Adrenal gland (tissue), 12 donors: ENCODE data around the gene TUBA1B. TPM values are rescaled to one million over a fixed set of nuclear protein-coding genes. Genes with fewer than 3 reads are reported as not detected.

Experiments used
- DNase-seq, 7 donors: peaks; one replicate each; pipeline ENCODE4 v3.0.0-alpha.2; 2019 to 2020
- H3K27ac ChIP-seq, 5 donors: fragments of 200-600 bp; sonication (generic) in 4 of 5; 1 replicate in 3 of 5; 2 replicates in 2 of 5; pipeline versions ENCODE4 v1.5.1 to v1.8.0; 2016 to 2020; ENCODE audit warnings: mild to moderate bottlenecking in 1 of 5
- H3K27me3 ChIP-seq: fragments of 200-600 bp; 2 replicates; pipeline ENCODE4 v1.8.0; 2021
- H3K36me3 ChIP-seq, 2 donors: fragments of 200-600 bp; replicated peaks in 1 of 2; 1 replicate in 1 of 2; 2 replicates in 1 of 2; pipeline versions ENCODE4 v1.5.1 to v1.8.0; 2018 to 2022
- H3K4me1 ChIP-seq, 2 donors: fragments of 200-600 bp; replicated peaks in 1 of 2; 1 replicate in 1 of 2; 2 replicates in 1 of 2; pipeline versions ENCODE4 v1.5.1 to v1.8.0; 2018 to 2021
- H3K4me3 ChIP-seq, 4 donors: fragments of 200-600 bp; sonication (generic) in 3 of 4; one replicate each; pipeline ENCODE4 v1.5.1; 2016 to 2018
- H3K9me3 ChIP-seq, 3 donors: fragments of 200-600 bp; sonication (generic) in 1 of 3; replicated peaks in 1 of 3; 1 replicate in 2 of 3; 2 replicates in 1 of 3; pipeline versions ENCODE4 v1.5.1 to v1.8.0; 2016 to 2021
- POLR2A ChIP-seq, 2 donors: fragments of 450-650 bp; IDR thresholded peaks; one replicate each; pipeline ENCODE4 v1.6.1; 2017; ENCODE audit warnings: antibody characterized with exemption in 2 of 2, mild to moderate bottlenecking in 2 of 2, moderate library complexity in 1 of 2
- WGBS, 4 donors: extraction: QIAGEN DNeasy Blood & Tissue Kit in 2 of 4; methylation state at CpG; one replicate each; pipeline versions ENCODE4 v1.1.5 to v1.1.7; 2013 to 2017; 5-methylcytosine and 5-hydroxymethylcytosine counted together
- intact Hi-C, 2 donors: fragments of 100-400 bp; cut with DNase I; formaldehyde crosslinking; loops; one replicate each; pipeline versions ENCODE4 v1.14.1 to v1.15.0; 2022 to 2023
- polyA plus RNA-seq, 3 donors: library from polyadenylated mRNA; stranded (reverse); fragments of 200-250 nt in 2 of 3; fragments of 350-450 nt in 1 of 3; fragmentation: Illumina TruSeq in 1 of 3; extraction: RNeasy Lipid Tissue Mini Kit (QIAGEN cat#74804) in 1 of 3; gene quantifications; one replicate each; pipeline ENCODE4 v1.2.3, GENCODE V29; 2013 to 2014
- total RNA-seq, 9 donors: library from RNA; depleted of rRNA in 4 of 9; stranded (reverse); fragments of >200 nt in 4 of 9; fragments of 120-200 nt in 1 of 9; fragmentation: NEBNext Ultra II Directional in 1 of 9; extraction: Animal tissue kit (Norgen Biotek cat#: 25700) in 1 of 9; gene quantifications; one replicate each; pipeline versions ENCODE4 v1.1.0 to v1.2.4, GENCODE V29; 2013 to 2023
- TF ChIP-seq, protein P1 (sequence below), 6 experiments: fragments of 450-650 bp in 4 of 6; fragments of 200-600 bp in 2 of 6; sonication (generic) in 1 of 6; IDR thresholded peaks; 1 replicate in 5 of 6; 2 replicates in 1 of 6; pipeline versions ENCODE4 v1.5.1 to v1.8.0; 2016 to 2021; ENCODE audit warnings: antibody characterized with exemption in 6 of 6, mild to moderate bottlenecking in 2 of 6, moderate library complexity in 1 of 6
- donor health status: healthy with polysubstance abuse.
- donor health status: Bipolar disorder and iron deficiency.
- donor health status: DM: yes; HTN: yes; CAD: no.
- donor health status: DM: no; HTN: no; CAD: no.
- donor health status: DM: no; HTN: no; CAD: no.
- donor health status: DM: yes; HTN: yes; CAD: no.

The TUBA1B gene
- total and polyA plus RNA-seq, 12 donors, result 174 to 830 (median 377) TPM

DNA sequence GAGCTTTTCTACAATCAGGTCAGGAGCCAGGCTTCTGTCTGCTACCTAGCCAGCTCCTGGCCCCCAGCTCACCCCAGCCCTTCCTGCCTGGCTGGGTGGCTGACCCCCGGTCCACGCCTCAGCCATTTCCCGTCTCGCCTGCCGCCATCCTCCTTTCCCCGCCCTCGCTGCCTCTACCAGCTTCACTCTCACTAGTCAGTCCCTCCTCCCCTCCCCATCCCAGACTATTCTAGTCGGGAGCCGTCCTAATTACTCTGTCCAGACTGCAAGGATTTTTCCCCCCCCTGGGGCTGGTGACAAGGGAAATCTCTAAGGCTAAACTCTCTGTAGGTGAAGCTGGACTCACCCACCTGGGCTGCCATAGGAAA lies 37.4 kb downstream of the TUBA1B start:
- 29 to 43% (median 36%) methylated on average over 9 of the region's 9 CpGs for WGBS, 4 donors
- Histone ChIP-seq H3K4me3 (peak overlapping the region in 1 of 4 donors; percentile 5), H3K9me3 (no peaks in the 10 kb centered on the region), H3K27me3 (peaks cover 13% of the 10 kb centered on the region), H3K27ac (no peak overlapping the region), H3K4me1 (peaks cover 10 to 39% of the 10 kb centered on the region in 2 donors), H3K36me3 (peaks cover 0 to 21% of the 10 kb centered on the region in 2 donors)
- TF ChIP-seq POLR2A (IDR thresholded peaks at IDR 0.05), result no peak
- TF ChIP-seq, protein P1, sequence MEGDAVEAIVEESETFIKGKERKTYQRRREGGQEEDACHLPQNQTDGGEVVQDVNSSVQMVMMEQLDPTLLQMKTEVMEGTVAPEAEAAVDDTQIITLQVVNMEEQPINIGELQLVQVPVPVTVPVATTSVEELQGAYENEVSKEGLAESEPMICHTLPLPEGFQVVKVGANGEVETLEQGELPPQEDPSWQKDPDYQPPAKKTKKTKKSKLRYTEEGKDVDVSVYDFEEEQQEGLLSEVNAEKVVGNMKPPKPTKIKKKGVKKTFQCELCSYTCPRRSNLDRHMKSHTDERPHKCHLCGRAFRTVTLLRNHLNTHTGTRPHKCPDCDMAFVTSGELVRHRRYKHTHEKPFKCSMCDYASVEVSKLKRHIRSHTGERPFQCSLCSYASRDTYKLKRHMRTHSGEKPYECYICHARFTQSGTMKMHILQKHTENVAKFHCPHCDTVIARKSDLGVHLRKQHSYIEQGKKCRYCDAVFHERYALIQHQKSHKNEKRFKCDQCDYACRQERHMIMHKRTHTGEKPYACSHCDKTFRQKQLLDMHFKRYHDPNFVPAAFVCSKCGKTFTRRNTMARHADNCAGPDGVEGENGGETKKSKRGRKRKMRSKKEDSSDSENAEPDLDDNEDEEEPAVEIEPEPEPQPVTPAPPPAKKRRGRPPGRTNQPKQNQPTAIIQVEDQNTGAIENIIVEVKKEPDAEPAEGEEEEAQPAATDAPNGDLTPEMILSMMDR (IDR thresholded peaks at IDR 0.05), result no peak
- intact Hi-C loops, result no loop called here
- DNase-seq, result peak in 1 of 7 donors; percentile 48

- Histone ChIP-seq H3K4me1 (peaks cover 10 to 46% of the 10 kb centered on the region in 2 donors), H3K9me3 (no peaks in the 10 kb centered on the region), H3K4me3 (peak overlapping the region in 1 of 4 donors; percentile 50), H3K27ac (no peak overlapping the region), H3K36me3 (peaks cover 0 to 14% of the 10 kb centered on the region in 2 donors), H3K27me3 (peaks cover 13% of the 10 kb centered on the region)
- TF ChIP-seq POLR2A (IDR thresholded peaks at IDR 0.05), result no peak
- TF ChIP-seq, protein P1 (IDR thresholded peaks at IDR 0.05), result no peak
- intact Hi-C loops, result no loop called here
- WGBS, 4 donors, result 63 to 78% (median 72%) methylated on average over 4 of the region's 4 CpGs
- DNase-seq, result no peak
Measured at GRCh38 chr12:49092816-49093406, 38.3 kb downstream of the TUBA1B start.

DNA sequence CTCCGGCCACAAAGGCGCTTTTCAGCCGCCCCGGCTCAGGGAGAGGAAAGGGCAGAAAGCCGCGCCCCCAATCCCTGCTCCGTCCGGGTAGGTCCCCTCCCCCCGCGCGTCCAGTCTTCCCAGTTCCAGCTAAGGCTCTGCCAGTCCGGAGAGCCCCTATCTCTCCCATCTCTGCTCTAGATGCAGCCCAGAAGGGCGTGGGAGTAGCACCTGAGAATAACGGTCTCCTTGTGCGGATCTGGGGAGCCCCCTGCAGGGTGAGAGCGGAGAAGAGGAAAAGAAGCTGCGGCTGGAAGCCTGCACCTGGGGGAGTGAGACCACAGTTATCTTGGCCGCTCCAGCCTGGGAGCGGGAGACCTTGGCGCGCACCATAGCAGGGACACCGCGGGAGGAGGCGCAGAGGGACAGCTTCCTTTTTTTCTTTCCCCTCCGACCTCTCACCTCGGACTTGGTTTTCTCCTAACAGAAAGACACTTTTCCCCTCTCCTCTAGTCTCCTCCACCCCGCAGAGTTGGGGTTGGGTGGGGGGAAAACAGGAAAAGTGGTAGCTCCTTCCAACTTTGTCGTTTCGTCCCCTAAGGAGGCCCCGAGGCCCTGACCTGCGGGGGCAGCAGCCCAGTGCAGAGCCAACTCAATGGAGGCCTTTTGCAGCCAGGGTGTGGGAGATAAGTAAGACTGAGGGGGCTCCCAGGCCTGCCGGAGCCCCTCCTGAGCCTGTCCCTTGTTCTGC lies 38.9 kb downstream of the TUBA1B start:
- 3 to 5% (median 4%) methylated on average over 26 to 32 of the region's 32 CpGs for WGBS, 4 donors
- Histone ChIP-seq H3K36me3 (peaks cover 0 to 10% of the 10 kb centered on the region in 2 donors), H3K4me1 (peaks cover 10 to 46% of the 10 kb centered on the region in 2 donors), H3K9me3 (no peaks in the 10 kb centered on the region), H3K27ac (no peak overlapping the region), H3K4me3 (peak overlapping the region in 1 of 4 donors; percentile 50), H3K27me3 (peaks cover 13% of the 10 kb centered on the region)
- no peak for TF ChIP-seq POLR2A (IDR thresholded peaks at IDR 0.05)
- TF ChIP-seq, protein P1 (IDR thresholded peaks at IDR 0.05), result peak in 2 of 6 experiments; percentile 11 to 21
- peak in 4 of 7 donors; percentile 30 to 48 (median 40) for DNase-seq
- intact Hi-C loops, result no loop called here

GRCh38 chr12:49091836-49092085 lies 39.4 kb downstream of the TUBA1B start:
- Histone ChIP-seq H3K4me3 (peak overlapping the region in 1 of 4 donors; percentile 50), H3K4me1 (peaks cover 10 to 46% of the 10 kb centered on the region in 2 donors), H3K27me3 (peaks cover 13% of the 10 kb centered on the region), H3K9me3 (no peaks in the 10 kb centered on the region), H3K27ac (no peak overlapping the region), H3K36me3 (peaks cover 0 to 5% of the 10 kb centered on the region in 2 donors)
- DNase-seq, result no peak
- intact Hi-C loops, result no loop called here
- WGBS, 4 donors, result 1 to 5% (median 2%) methylated on average over 5 to 14 of the region's 14 CpGs
- TF ChIP-seq POLR2A (IDR thresholded peaks at IDR 0.05), result no peak
- TF ChIP-seq, protein P1 (IDR thresholded peaks at IDR 0.05), result no peak
